ENCODE data around the gene ATAD2B. TPM values are rescaled to one million over a fixed set of nuclear protein-coding genes. Genes with fewer than 3 reads are reported as not detected.

The ATAD2B gene
- total and polyA plus RNA-seq, 2 experiments from 2014 or later = 4.8 to 6.7 TPM

DNA sequence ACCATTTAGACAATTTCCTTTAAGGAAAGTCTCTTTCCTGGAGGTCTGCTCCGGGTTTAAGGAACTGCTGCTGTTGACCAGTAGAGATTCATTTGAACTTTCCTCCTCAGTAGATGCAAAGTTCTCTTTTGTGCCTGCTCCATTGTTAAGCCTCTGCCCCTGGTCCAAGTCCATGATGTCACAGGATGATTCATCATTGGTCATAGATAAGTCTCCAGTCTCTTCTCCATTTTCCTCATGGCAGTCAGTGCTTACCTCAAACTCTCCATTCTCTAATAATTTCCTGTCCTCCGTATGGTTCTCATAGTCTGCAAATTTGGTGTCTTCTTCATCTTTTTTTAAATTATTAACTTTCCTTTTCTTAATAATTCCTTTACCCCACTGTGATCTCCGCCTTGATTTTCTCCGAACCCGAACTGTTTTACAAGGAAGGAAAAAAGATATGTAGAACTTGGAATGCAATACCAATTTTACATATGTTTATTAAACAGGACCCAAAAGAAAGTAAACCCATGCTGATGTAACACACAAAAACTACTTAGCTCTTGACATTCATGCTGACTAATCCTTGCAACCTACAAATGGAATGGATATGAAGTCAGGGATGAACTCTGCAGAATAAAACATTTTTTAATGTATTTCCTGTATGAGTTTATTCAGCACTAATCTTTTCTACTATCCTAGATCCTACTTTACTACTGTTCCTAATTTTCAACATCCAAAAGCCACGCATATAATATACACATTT lies 169.1 kb downstream of the ATAD2B start:
- Histone ChIP-seq H3K9me3 (ENCODE audit: low read depth) (no peaks in the 10 kb centered on the region), H4K20me1 (ENCODE audit: insufficient read depth) (no peaks in the 10 kb centered on the region), H3K4me1 (ENCODE audit: insufficient read depth) (peaks cover 26% of the 10 kb centered on the region), H3K4me2 (ENCODE audit: unreplicated experiment) (peak overlapping the region; percentile 23), H3K4me3 (0 out of 2 replicates have a peak overlapping the region, but pooled peaks have one; percentile 6), H3K36me3 (ENCODE audit: low read depth) (peaks cover 13% of the 10 kb centered on the region; the same call in 1 of the 2 replicates), H3F3A (ENCODE audit: insufficient read depth) (peaks cover 38% of the 10 kb centered on the region), H3K27ac (peak overlapping the region; percentile 92), H3K79me2 (ENCODE audit: insufficient read depth) (no peaks in the 10 kb centered on the region; the same call in 1 of the 2 replicates), H2AFZ (peak overlapping the region; percentile 9; the same call in 1 of the 2 replicates), H3K9me2 (ENCODE audit: insufficient read depth) (no peaks in the 10 kb centered on the region), H3K27me3 (replicated peaks; ENCODE audit: insufficient read depth) (no peaks in the 10 kb centered on the region), H3K9ac (peak overlapping the region; percentile 48)
- no peak for TF ChIP-seq EZH2phosphoT487 (IDR thresholded peaks at IDR 0.05; ENCODE audit: insufficient read depth, low read depth)
- TF ChIP-seq EZH2 (IDR thresholded peaks at IDR 0.05; ENCODE audit: insufficient read depth, poor library complexity, severe bottlenecking) = no peak
- WGBS, 2 experiments (ENCODE audit: low coverage in 1 of 2, low lambda C conversion rate in 2 of 2, missing lambda C conversion rate in 2 of 2) = 77 to 82% methylated on average over 6 of the region's 6 CpGs
- in situ Hi-C loops (cut with MboI) = loop anchor here (25.0 kb wide), 1 partner anchor 371 kb away; the partner anchor contains the start of gene KLHL29
- DNase-seq = peak; percentile 88

DNA sequence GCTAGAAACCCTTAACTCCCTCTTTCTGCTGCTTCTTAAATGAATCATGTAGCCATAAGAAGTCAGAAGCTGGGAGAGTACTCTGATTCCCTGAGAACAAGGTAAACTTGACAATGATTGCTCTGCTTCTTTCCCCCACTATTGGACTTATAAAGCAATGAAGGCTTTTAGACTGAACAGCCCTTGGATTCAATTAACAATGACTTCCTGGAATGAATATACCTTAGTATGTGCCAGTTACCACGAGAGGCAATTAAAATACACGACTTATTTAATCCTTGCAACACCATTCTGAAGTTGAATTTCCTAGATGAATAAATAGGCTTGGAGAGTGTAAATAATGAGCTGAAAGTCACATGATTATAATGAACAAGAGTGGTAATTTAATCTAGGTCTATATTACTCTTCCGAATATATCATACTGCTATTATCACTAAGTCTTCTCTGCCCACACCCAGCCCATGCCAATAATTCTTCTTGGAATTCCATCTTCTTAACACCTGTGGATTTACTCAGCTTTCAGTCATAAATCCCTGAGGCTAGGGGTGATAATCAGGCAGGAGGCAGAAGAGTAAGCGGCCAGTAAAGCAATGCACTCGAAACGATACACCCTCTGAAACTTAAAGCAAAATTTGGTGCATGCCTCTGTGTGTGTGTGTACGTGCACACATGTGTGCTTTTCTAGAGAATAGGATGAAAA lies 170.2 kb downstream of the ATAD2B start:
- in situ Hi-C loops (cut with MboI) = loop anchor here (25.0 kb wide), 1 partner anchor 369 kb away; the partner anchor contains the start of gene KLHL29
- DNase-seq = no peak

DNA sequence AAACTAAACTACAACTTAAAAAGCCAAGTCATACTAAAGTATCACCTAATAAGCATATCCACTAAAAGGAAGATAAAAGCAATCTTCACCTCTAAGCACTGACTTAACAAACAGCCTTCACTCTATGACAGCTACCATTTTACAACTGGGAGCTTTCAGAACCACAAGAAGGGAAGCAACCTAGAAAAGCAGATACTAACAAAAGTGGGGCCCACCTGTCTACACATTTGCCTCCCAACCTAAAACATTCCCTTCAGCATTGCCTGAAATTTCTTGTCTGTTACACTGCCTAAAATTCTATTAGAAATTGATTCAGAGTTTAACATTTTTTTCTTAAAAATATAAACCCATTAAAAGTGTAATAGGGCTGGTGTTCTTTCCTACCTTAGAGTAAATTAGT lies 172.0 kb downstream of the ATAD2B start:
- no peak overlapping the region for H3K27ac ChIP-seq
- no peaks in the 10 kb centered on the region for H3K9me3 ChIP-seq (ENCODE audit: low read depth)
- no peak overlapping the region for H3K9ac ChIP-seq
- H2AFZ ChIP-seq = no peak overlapping the region
- H3K4me1 ChIP-seq (ENCODE audit: insufficient read depth) = peaks cover 36% of the 10 kb centered on the region
- no peaks in the 10 kb centered on the region for H3K9me2 ChIP-seq (ENCODE audit: insufficient read depth)
- no peak overlapping the region for H3K4me3 ChIP-seq
- H3K79me2 ChIP-seq (ENCODE audit: insufficient read depth) = no peaks in the 10 kb centered on the region; the same call in 1 of the 2 replicates
- peaks cover 23% of the 10 kb centered on the region for H3F3A ChIP-seq (ENCODE audit: insufficient read depth)
- no peaks in the 10 kb centered on the region for H4K20me1 ChIP-seq (ENCODE audit: insufficient read depth)
- in situ Hi-C loops (cut with MboI) = loop anchor here (25.0 kb wide), 1 partner anchor 368 kb away; the partner anchor contains the start of gene KLHL29
- no peak overlapping the region for H3K4me2 ChIP-seq (ENCODE audit: unreplicated experiment)
- TF ChIP-seq EZH2 (IDR thresholded peaks at IDR 0.05; ENCODE audit: insufficient read depth, poor library complexity, severe bottlenecking) = no peak
- TF ChIP-seq EZH2phosphoT487 (IDR thresholded peaks at IDR 0.05; ENCODE audit: insufficient read depth, low read depth) = no peak
- H3K27me3 ChIP-seq (replicated peaks; ENCODE audit: insufficient read depth) = no peaks in the 10 kb centered on the region
- no peak for DNase-seq
- peaks cover 12% of the 10 kb centered on the region; the same call in 1 of the 2 replicates for H3K36me3 ChIP-seq (ENCODE audit: low read depth)

More for the DNA sequence above, 170.2 kb downstream of the ATAD2B start:
- H3K9me3 ChIP-seq (ENCODE audit: low read depth) = no peaks in the 10 kb centered on the region
- peaks cover 32% of the 10 kb centered on the region for H3F3A ChIP-seq (ENCODE audit: insufficient read depth)
- peaks cover 12% of the 10 kb centered on the region; the same call in 1 of the 2 replicates for H3K36me3 ChIP-seq (ENCODE audit: low read depth)
- H2AFZ ChIP-seq = no peak overlapping the region
- H3K4me3 ChIP-seq = no peak overlapping the region
- no peaks in the 10 kb centered on the region; the same call in 1 of the 2 replicates for H3K79me2 ChIP-seq (ENCODE audit: insufficient read depth)
- TF ChIP-seq EZH2phosphoT487 (IDR thresholded peaks at IDR 0.05; ENCODE audit: insufficient read depth, low read depth) (no peak), EZH2 (IDR thresholded peaks at IDR 0.05; ENCODE audit: insufficient read depth, poor library complexity, severe bottlenecking) (no peak)
- H4K20me1 ChIP-seq (ENCODE audit: insufficient read depth) = no peaks in the 10 kb centered on the region
- H3K4me2 ChIP-seq (ENCODE audit: unreplicated experiment) = no peak overlapping the region
- 72 to 73% methylated on average over 7 of the region's 7 CpGs for WGBS, 2 experiments (ENCODE audit: low coverage in 1 of 2, low lambda C conversion rate in 2 of 2, missing lambda C conversion rate in 2 of 2)
- H3K9me2 ChIP-seq (ENCODE audit: insufficient read depth) = no peaks in the 10 kb centered on the region
- no peak overlapping the region for H3K27ac ChIP-seq
- no peaks in the 10 kb centered on the region for H3K27me3 ChIP-seq (replicated peaks; ENCODE audit: insufficient read depth)
- H3K9ac ChIP-seq = no peak overlapping the region
- H3K4me1 ChIP-seq (ENCODE audit: insufficient read depth) = peaks cover 30% of the 10 kb centered on the region

DNA sequence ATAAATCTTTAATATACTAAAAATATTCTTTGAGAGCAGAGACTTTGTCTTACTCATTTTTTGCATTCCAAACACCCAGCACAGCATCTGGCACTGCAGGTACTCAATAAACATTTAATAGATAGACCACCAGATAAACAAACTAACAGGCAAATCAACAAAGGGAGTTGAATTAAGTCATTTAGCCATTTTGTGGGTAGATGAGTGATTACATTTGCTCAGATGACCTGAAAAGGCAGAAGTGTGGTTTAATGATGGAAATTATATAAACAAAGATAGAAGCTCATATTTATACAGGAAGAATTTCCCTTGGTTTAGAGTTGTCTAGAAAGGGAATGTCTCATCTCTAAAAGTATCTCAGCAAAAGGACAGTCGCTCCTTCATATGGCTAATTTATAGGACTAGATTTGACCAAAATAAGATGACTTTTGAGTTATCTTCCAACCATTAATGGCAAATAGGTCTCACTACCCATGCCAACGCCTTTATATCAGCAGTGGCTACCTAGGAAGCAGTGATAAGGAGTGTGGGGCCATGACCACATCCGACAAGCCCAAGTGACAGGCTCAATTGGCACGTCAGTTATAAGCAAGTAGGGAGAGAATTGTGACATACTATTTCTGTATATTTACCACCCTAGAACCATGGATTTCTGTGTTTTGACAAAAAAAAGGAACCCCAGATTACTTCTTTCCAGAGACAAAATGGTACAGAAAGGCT lies 173.5 kb downstream of the ATAD2B start:
- H3K27ac ChIP-seq = no peak overlapping the region

More for the DNA sequence above, 173.5 kb downstream of the ATAD2B start:
- Histone ChIP-seq H3K27me3 (replicated peaks; ENCODE audit: insufficient read depth) (no peaks in the 10 kb centered on the region), H3K9me2 (ENCODE audit: insufficient read depth) (no peaks in the 10 kb centered on the region), H3K79me2 (ENCODE audit: insufficient read depth) (no peaks in the 10 kb centered on the region; the same call in 1 of the 2 replicates), H3K9ac (no peak overlapping the region), H3K9me3 (ENCODE audit: low read depth) (no peaks in the 10 kb centered on the region), H3K4me2 (ENCODE audit: unreplicated experiment) (no peak overlapping the region), H3K4me1 (ENCODE audit: insufficient read depth) (peaks cover 31% of the 10 kb centered on the region), H3K36me3 (ENCODE audit: low read depth) (peaks cover 12% of the 10 kb centered on the region; the same call in 1 of the 2 replicates), H3K4me3 (no peak overlapping the region), H4K20me1 (ENCODE audit: insufficient read depth) (no peaks in the 10 kb centered on the region), H3F3A (ENCODE audit: insufficient read depth) (peaks cover 18% of the 10 kb centered on the region), H2AFZ (no peak overlapping the region)
- TF ChIP-seq EZH2 (IDR thresholded peaks at IDR 0.05; ENCODE audit: insufficient read depth, poor library complexity, severe bottlenecking) (no peak), EZH2phosphoT487 (IDR thresholded peaks at IDR 0.05; ENCODE audit: insufficient read depth, low read depth) (no peak)
- no peak for DNase-seq
- 89 to 91% methylated on average over 4 of the region's 4 CpGs for WGBS, 2 experiments (ENCODE audit: low coverage in 1 of 2, low lambda C conversion rate in 2 of 2, missing lambda C conversion rate in 2 of 2)
- in situ Hi-C loops (cut with MboI) = loop anchor here (25.0 kb wide), 1 partner anchor 366 kb away; the partner anchor contains the start of gene KLHL29
